Stimulated activated CD4-positive, alpha-beta T cell treated with anti-CD3 and anti-CD28 coated beads, Interleukin-4, amount 100 ng/mL, for 4 hours (primary cell): Measurements from ENCODE around the gene ZFP3.
"Not testable (repeated sequence)": the region's sequence is repeated elsewhere in the genome, so short reads cannot be mapped to it uniquely, and the experiment has no call there.

ENCODE experiments used
- DNase-seq, 2 experiments: peaks; one replicate each; pipeline ENCODE4 v3.0.0-alpha.2; 2020

Gene ZFP3

DNA sequence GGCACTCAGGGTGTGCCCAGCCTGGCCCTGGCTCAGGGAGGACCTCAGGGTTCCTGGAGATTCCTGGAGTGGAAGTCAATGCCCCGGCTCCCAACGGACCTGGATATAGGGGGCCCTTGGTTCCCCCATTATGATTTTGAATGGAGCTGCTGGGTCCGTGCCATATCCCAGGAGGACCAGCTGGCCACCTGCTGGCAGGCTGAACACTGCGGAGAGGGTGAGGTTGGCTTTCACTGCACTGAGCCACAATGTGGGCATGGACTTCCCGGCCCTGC, 61.1 kb downstream of the ZFP3 start:
- no peak for DNase-seq

DNA sequence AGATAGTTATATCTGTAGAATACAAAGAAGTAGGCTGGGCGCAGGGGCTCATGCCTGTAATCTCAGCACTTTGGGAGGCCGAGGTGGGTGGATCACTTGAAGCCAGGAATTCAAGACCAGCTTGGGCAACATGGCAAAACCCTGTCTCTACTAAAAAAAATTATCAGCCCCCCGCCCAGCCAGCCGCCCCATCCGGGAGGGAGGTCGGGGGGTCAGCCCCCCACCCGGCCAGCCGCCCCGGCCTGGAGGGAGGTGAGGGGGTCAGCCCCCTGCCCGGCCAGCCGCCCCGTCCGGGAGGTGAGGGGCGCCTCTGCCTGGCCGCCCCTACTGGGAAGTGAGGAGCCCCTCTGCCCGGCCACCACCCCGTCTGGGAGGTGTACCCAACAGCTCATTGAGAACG, 64.6 kb downstream of the ZFP3 start:
- DNase-seq, result not testable (repeated sequence)
